Measurements from ENCODE around the gene ME1.

DNA sequence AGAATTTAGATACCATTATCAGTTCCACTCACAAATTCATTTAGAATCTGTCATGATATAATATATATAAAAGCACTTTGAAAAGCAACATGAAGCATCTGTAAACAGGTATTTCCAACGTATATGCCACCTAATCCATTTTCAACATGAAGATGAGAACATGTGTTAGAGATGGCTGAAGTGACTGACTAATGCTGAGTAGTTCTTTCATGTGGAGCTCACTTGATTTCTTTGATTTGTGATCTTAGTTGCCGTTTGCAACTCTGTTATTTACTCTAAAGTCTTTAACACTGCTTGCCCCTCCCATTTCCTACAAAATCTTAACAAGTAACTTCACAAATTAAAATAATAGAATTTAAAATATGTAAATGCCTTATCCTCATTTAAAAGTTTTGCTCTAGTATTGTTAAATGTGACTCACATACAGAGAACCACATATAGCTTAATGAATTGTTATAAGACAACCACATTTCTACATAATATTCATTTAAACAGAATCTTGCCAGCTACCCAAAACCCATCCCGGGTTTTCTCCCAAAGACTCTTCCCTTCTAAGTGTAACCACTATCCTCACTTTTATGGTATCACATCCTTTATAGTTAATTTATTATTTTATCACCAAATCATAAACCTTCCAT lies 78.3 kb downstream of the ME1 start:
- TF ChIP-seq POLR2A (IDR thresholded peaks at IDR 0.05): no peak
- TF ChIP-seq, protein P1, sequence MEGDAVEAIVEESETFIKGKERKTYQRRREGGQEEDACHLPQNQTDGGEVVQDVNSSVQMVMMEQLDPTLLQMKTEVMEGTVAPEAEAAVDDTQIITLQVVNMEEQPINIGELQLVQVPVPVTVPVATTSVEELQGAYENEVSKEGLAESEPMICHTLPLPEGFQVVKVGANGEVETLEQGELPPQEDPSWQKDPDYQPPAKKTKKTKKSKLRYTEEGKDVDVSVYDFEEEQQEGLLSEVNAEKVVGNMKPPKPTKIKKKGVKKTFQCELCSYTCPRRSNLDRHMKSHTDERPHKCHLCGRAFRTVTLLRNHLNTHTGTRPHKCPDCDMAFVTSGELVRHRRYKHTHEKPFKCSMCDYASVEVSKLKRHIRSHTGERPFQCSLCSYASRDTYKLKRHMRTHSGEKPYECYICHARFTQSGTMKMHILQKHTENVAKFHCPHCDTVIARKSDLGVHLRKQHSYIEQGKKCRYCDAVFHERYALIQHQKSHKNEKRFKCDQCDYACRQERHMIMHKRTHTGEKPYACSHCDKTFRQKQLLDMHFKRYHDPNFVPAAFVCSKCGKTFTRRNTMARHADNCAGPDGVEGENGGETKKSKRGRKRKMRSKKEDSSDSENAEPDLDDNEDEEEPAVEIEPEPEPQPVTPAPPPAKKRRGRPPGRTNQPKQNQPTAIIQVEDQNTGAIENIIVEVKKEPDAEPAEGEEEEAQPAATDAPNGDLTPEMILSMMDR (IDR thresholded peaks at IDR 0.05): no peak

Data from esophagus squamous epithelium (tissue), 4 donors.